ENCODE data around the gene DHCR7. TPM values are rescaled to one million over a fixed set of nuclear protein-coding genes. Genes with fewer than 3 reads are reported as not detected.

The DHCR7 gene
- total RNA-seq, 2 donors from 2014 or later = 87.7 to 130 TPM

DNA sequence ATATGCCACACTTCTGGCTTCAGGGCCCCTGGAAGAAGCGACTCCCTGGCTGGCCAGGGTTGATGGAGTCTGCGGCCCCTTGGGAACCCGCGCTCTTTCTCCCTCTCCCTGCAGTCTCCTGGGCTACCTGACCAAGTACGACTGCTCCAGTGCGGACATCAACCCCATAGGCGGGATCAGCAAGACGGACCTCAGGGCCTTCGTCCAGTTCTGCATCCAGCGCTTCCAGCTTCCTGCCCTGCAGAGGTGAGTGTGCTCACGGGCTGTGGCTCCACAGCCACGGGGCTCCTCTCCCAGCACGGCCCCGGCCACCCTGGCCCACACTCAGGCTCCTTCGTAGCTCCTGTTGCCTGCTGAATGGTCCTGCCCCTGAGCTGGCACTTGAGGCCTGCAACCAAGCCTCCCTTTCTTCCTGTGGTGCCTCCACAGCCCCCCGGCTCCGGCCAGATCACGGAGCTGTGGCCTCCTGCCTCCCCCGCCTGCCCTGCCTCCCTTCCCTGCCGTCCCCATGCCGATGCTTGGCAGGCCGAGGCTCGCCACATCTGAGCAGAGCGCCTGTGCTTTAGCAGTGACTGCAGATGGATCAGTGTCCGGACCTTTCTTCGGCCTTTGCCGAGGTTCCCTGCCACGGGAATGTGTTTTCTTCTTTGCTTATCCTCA, 42.7 kb upstream of the DHCR7 start:
- H3K27me3 ChIP-seq (ENCODE audit: control insufficient read depth, insufficient read depth, low read length, poor library complexity, severe bottlenecking) = no peaks in the 10 kb centered on the region
- WGBS, 2 experiments (ENCODE audit: insufficient coverage in 1 of 2, insufficient read length in 1 of 2) = 96 to 98% methylated on average over 17 to 28 of the region's 28 CpGs
- Mint-ChIP-seq H3K4me1 (peaks cover 15% of the 10 kb centered on the region), H3K9me3 (no peaks in the 10 kb centered on the region), H3K36me3 (ENCODE audit: low read depth) (peaks cover 79% of the 10 kb centered on the region), H3K27ac (no peak overlapping the region), H3K27me3 (ENCODE audit: insufficient read depth) (no peaks in the 10 kb centered on the region), H3K4me3 (no peak overlapping the region)
- H3K9ac ChIP-seq (ENCODE audit: extremely low read depth, low read length, poor library complexity, severe bottlenecking) = no peak overlapping the region
- H3K27ac ChIP-seq (ENCODE audit: low read depth, low read length) = no peak overlapping the region
- peaks cover 45% of the 10 kb centered on the region for H3K36me3 ChIP-seq (ENCODE audit: control insufficient read depth, insufficient read depth, low read length)
- peaks cover 2% of the 10 kb centered on the region for H3K4me1 ChIP-seq (ENCODE audit: control insufficient read depth, insufficient read depth, low read length)
- H3K4me3 ChIP-seq (ENCODE audit: low read length) = no peak overlapping the region
- H3K9me3 ChIP-seq (ENCODE audit: control insufficient read depth, low read length) = peaks cover 6% of the 10 kb centered on the region
- DNase-seq = no peak
- TF ChIP-seq, protein P1, sequence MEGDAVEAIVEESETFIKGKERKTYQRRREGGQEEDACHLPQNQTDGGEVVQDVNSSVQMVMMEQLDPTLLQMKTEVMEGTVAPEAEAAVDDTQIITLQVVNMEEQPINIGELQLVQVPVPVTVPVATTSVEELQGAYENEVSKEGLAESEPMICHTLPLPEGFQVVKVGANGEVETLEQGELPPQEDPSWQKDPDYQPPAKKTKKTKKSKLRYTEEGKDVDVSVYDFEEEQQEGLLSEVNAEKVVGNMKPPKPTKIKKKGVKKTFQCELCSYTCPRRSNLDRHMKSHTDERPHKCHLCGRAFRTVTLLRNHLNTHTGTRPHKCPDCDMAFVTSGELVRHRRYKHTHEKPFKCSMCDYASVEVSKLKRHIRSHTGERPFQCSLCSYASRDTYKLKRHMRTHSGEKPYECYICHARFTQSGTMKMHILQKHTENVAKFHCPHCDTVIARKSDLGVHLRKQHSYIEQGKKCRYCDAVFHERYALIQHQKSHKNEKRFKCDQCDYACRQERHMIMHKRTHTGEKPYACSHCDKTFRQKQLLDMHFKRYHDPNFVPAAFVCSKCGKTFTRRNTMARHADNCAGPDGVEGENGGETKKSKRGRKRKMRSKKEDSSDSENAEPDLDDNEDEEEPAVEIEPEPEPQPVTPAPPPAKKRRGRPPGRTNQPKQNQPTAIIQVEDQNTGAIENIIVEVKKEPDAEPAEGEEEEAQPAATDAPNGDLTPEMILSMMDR (conservative IDR thresholded peaks at IDR 0.05) = no peak

DNA sequence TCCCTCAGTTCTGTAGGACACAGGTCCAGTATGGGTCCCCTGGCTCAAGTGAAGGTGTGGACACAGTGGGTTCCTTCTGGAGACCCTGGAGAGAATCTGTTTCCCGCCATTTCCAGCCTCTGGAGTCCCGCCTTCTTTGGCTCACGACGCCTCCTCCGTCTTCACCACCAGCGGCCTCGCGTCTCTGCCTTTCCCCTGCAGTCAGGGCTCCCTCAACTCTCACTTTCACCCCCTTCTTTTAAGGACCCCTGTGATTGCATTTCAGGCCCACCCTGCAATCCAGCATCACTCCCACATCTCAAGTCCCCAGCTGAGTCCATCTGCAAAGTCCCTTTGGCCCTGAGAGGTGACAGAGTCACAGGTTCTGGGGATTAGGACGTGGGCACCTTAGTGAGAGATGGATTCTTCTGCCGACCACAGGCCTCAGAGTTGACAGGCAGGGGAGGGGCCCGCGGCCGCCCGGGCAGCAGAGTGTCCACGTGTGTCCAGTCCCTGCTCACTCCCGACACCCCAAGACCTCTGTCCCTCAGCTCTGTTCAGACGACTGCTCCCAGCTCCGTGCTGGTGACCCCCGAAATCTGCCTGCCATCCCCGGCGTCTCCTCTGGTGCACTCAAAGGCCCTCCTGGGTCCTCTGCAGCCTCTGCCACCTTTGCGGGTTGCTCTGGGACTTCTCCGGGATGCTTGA, 42.0 kb upstream of the DHCR7 start:
- 94 to 95% methylated on average over 13 to 23 of the region's 23 CpGs for WGBS, 2 experiments (ENCODE audit: insufficient coverage in 1 of 2, insufficient read length in 1 of 2)
- Mint-ChIP-seq H3K4me3 (no peak overlapping the region), H3K27me3 (ENCODE audit: insufficient read depth) (no peaks in the 10 kb centered on the region), H3K9me3 (no peaks in the 10 kb centered on the region), H3K27ac (no peak overlapping the region), H3K4me1 (peaks cover 15% of the 10 kb centered on the region), H3K36me3 (ENCODE audit: low read depth) (peaks cover 79% of the 10 kb centered on the region)
- no peak for DNase-seq
- TF ChIP-seq, protein P1 (conservative IDR thresholded peaks at IDR 0.05) = no peak
- Histone ChIP-seq H3K4me3 (ENCODE audit: low read length) (no peak overlapping the region), H3K4me1 (ENCODE audit: control insufficient read depth, insufficient read depth, low read length) (peaks cover 2% of the 10 kb centered on the region), H3K27ac (ENCODE audit: low read depth, low read length) (no peak overlapping the region), H3K9ac (ENCODE audit: extremely low read depth, low read length, poor library complexity, severe bottlenecking) (no peak overlapping the region), H3K9me3 (ENCODE audit: control insufficient read depth, low read length) (peaks cover 8% of the 10 kb centered on the region), H3K36me3 (ENCODE audit: control insufficient read depth, insufficient read depth, low read length) (peaks cover 45% of the 10 kb centered on the region), H3K27me3 (ENCODE audit: control insufficient read depth, insufficient read depth, low read length, poor library complexity, severe bottlenecking) (no peaks in the 10 kb centered on the region)

DNA sequence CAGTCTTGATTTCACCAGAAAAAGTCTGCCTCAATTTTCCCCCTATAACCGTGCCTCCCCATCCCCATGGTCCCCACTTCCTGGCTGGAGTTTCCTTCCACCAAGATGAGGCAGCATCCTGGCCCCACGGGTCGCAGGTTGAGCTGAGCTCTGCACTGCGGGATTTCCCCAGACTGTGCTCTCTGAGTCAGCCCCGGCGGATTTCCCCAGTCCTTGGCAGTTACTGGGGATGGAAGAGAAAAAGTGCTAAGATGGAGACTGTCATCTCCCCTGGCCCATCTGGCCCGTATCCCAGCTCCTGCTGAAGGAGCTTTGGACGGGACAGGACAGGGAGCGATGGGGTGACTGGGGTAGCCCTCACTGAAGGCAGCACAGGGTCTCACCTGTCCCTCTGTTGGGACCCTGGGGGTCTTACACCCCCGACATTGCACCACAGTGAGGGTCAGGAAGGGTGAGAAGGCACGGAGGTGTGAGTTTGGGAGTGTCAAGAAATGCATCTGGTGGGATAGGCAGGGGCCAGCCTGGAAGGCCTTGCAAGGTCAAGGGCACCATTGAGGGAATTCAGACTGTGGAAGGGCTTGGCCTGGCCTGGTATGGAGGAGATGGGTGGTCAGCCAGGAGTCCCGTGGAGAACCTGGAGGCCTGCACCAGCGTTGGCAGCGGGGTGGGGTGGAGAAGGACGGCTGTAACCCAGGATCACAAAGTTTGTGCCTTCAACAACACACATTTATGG, 41.3 kb upstream of the DHCR7 start:
- TF ChIP-seq, protein P1 (conservative IDR thresholded peaks at IDR 0.05) = no peak
- WGBS, 2 experiments (ENCODE audit: insufficient coverage in 1 of 2, insufficient read length in 1 of 2) = 87 to 88% methylated on average over 5 to 15 of the region's 15 CpGs
- H3K9ac ChIP-seq (ENCODE audit: extremely low read depth, low read length, poor library complexity, severe bottlenecking) = no peak overlapping the region
- no peak overlapping the region for H3K27ac ChIP-seq (ENCODE audit: low read depth, low read length)
- no peak overlapping the region for H3K4me3 Mint-ChIP-seq
- H3K36me3 Mint-ChIP-seq (ENCODE audit: low read depth) = peaks cover 80% of the 10 kb centered on the region
- peaks cover 2% of the 10 kb centered on the region for H3K4me1 ChIP-seq (ENCODE audit: control insufficient read depth, insufficient read depth, low read length)
- no peak overlapping the region for H3K4me3 ChIP-seq (ENCODE audit: low read length)
- peaks cover 46% of the 10 kb centered on the region for H3K36me3 ChIP-seq (ENCODE audit: control insufficient read depth, insufficient read depth, low read length)
- DNase-seq = no peak
- no peak overlapping the region for H3K27ac Mint-ChIP-seq
- H3K9me3 ChIP-seq (ENCODE audit: control insufficient read depth, low read length) = peaks cover 8% of the 10 kb centered on the region
- no peaks in the 10 kb centered on the region for H3K9me3 Mint-ChIP-seq
- no peaks in the 10 kb centered on the region for H3K27me3 Mint-ChIP-seq (ENCODE audit: insufficient read depth)
- H3K27me3 ChIP-seq (ENCODE audit: control insufficient read depth, insufficient read depth, low read length, poor library complexity, severe bottlenecking) = no peaks in the 10 kb centered on the region
- H3K4me1 Mint-ChIP-seq = peaks cover 15% of the 10 kb centered on the region
